Measurements from ENCODE around the gene BICD1.

- TF ChIP-seq REST (IDR thresholded peaks at IDR 0.05; ENCODE audit: low read depth) (no peak), TCF12 (IDR thresholded peaks at IDR 0.05; ENCODE audit: low read depth) (no peak), EP300 (IDR thresholded peaks at IDR 0.05; ENCODE audit: borderline replicate concordance) (no peak), USF1 (IDR thresholded peaks at IDR 0.05) (no peak), YY1 (IDR thresholded peaks at IDR 0.05; ENCODE audit: low read depth) (no peak), CREB1 (IDR thresholded peaks at IDR 0.05; ENCODE audit: low read depth) (no peak), CEBPB (IDR thresholded peaks at IDR 0.05) (no peak), FOXM1 (IDR thresholded peaks at IDR 0.05; ENCODE audit: borderline replicate concordance, low read depth) (no peak), RAD21 (IDR thresholded peaks at IDR 0.05; ENCODE audit: low read depth) (no peak), TEAD4 (IDR thresholded peaks at IDR 0.05) (no peak)
Measured at GRCh38 chr12:32089156-32089555, 17.5 kb upstream of the BICD1 start.
